Stomach (tissue), 9 donors: ENCODE data around the gene SLC24A4. TPM values are rescaled to one million over a fixed set of nuclear protein-coding genes. Genes with fewer than 3 reads are reported as not detected.

ENCODE experiments used
- DNase-seq, 2 donors: peaks; one replicate each; pipeline versions ENCODE4 v3.0.0 to v3.0.0-alpha.2; 2013 to 2019
- H3K27ac ChIP-seq, 5 donors: fragments of 200-600 bp in 4 of 5; sonication (generic) in 4 of 5; one replicate each; pipeline ENCODE4 v1.5.1; 2013 to 2019; ENCODE audit warnings: mild to moderate bottlenecking in 1 of 5, moderate library complexity in 1 of 5
- H3K27me3 ChIP-seq, 3 donors: fragments of 200-600 bp; sonication (generic); one replicate each; pipeline ENCODE4 v1.5.1; 2017 to 2019; ENCODE audit warnings: mixed run types in 1 of 3
- H3K36me3 ChIP-seq, 4 donors: fragments of 200-600 bp; sonication (generic); 1 replicate in 3 of 4; 2 replicates in 1 of 4; pipeline ENCODE4 v1.5.1; 2016 to 2019
- H3K4me1 ChIP-seq, 4 donors: fragments of 200-600 bp; sonication (generic); one replicate each; pipeline ENCODE4 v1.5.1; 2016 to 2019
- H3K4me3 ChIP-seq, 4 donors: fragments of 200-600 bp; sonication (generic) in 3 of 4; one replicate each; pipeline ENCODE4 v1.5.1; 2016 to 2019; ENCODE audit warnings: mild to moderate bottlenecking in 1 of 4
- H3K9me3 ChIP-seq, 4 donors: fragments of 200-600 bp; sonication (generic); one replicate each; pipeline ENCODE4 v1.5.1; 2016 to 2019
- CTCF ChIP-seq, 7 experiments: fragments of 450-650 bp in 4 of 7; fragments of 200-600 bp in 3 of 7; sonication (generic) in 3 of 7; IDR thresholded peaks; one replicate each; pipeline ENCODE4 v1.5.1; 2016 to 2019; ENCODE audit warnings: antibody characterized with exemption in 7 of 7, control low read depth in 2 of 7, mild to moderate bottlenecking in 1 of 7
- EP300 ChIP-seq: sonication (generic); formaldehyde crosslinking; IDR thresholded peaks from one replicate; pipeline ENCODE4 v1.6.1; 2017; ENCODE audit warnings: antibody characterized with exemption
- POLR2A ChIP-seq, 4 donors: fragments of 450-650 bp; IDR thresholded peaks; one replicate each; pipeline ENCODE4 v1.6.1; 2016; ENCODE audit warnings: antibody characterized with exemption in 4 of 4, control low read depth in 2 of 4, mild to moderate bottlenecking in 1 of 4, moderate library complexity in 1 of 4
- POLR2AphosphoS5 ChIP-seq, 3 donors: sonication (generic); formaldehyde crosslinking; IDR thresholded peaks; one replicate each; pipeline ENCODE4 v1.6.1; 2016; ENCODE audit warnings: antibody characterized with exemption in 3 of 3
- WGBS, 5 donors: extraction: QIAGEN DNeasy Blood & Tissue Kit in 3 of 5; methylation state at CpG; one replicate each; pipeline versions ENCODE4 v1.1.5 to v1.1.7; 2013 to 2018; 5-methylcytosine and 5-hydroxymethylcytosine counted together
- intact Hi-C: fragments of 100-400 bp; cut with DNase I; formaldehyde crosslinking; loops from one replicate; pipeline ENCODE4 v1.15.1; 2023; ENCODE audit warnings: low total_unique reads
- polyA plus RNA-seq, 3 donors: library from polyadenylated mRNA; stranded (reverse); fragments of 200-250 nt; gene quantifications; one replicate each; pipeline ENCODE4 v1.2.3, GENCODE V29; 2013
- total RNA-seq, 5 donors: library from RNA; depleted of rRNA; stranded (reverse); fragments of >200 nt; gene quantifications; one replicate each; pipeline versions ENCODE4 v1.1.0 to v1.2.3, GENCODE V29; 2014 to 2016
- donor health status: healthy with polysubstance abuse.
- donor health status: Bipolar disorder and iron deficiency.
- donor health status: healthy.

The SLC24A4 gene
- total and polyA plus RNA-seq, 8 donors: 0.08 to 0.92 (median 0.38) TPM; not detected in 4

- Histone ChIP-seq H3K4me1 (no peaks in the 10 kb centered on the region), H3K4me3 (no peak overlapping the region), H3K36me3 (no peaks in the 10 kb centered on the region), H3K9me3 (peaks cover 0 to 5% (median 2%) of the 10 kb centered on the region in 4 donors), H3K27ac (no peak overlapping the region), H3K27me3 (peaks cover 0 to 4% (median 0%) of the 10 kb centered on the region in 3 donors)
- intact Hi-C loops: no loop called here
- TF ChIP-seq POLR2AphosphoS5 (IDR thresholded peaks at IDR 0.05) (no peak), POLR2A (IDR thresholded peaks at IDR 0.05) (no peak), CTCF (IDR thresholded peaks at IDR 0.05) (no peak), EP300 (no peak)
- WGBS, 5 donors: 59 to 81% (median 76%) methylated on average over 7 to 10 of the region's 10 CpGs
- DNase-seq: no peak
Measured at GRCh38 chr14:92391726-92392125, 68.8 kb downstream of the SLC24A4 start.

DNA sequence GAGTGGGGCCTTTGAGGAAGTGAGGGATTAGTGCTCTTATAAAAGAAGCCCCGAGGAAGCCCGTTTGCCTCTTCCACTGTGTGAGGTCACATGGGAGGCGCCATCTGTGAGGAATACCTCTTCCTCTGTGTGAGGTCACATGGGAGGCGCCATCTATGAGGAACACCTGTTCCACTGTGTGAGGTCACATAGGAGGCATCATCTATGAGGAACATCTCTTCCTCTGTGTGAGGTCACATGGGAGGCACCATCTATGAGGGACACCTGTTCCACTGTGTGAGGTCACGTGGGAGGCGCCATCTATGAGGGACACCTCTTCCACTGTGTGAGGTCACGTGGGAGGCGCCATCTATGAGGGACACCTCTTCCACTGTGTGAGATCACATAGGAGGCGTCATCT, 69.7 kb downstream of the SLC24A4 start:
- no peaks in the 10 kb centered on the region for H3K27me3 ChIP-seq
- WGBS, 5 donors: 73 to 89% (median 77%) methylated on average over 6 to 9 of the region's 9 CpGs

GRCh38 chr14:92397150-92397952, 74.4 kb downstream of the SLC24A4 start:
- TF ChIP-seq CTCF (IDR thresholded peaks at IDR 0.05): no peak
- no peak for TF ChIP-seq POLR2AphosphoS5 (IDR thresholded peaks at IDR 0.05)
- no peak for TF ChIP-seq POLR2A (IDR thresholded peaks at IDR 0.05)
- TF ChIP-seq EP300: no peak
- Histone ChIP-seq H3K4me1 (peaks cover 0 to 20% (median 0%) of the 10 kb centered on the region in 4 donors), H3K9me3 (no peaks in the 10 kb centered on the region), H3K27me3 (peaks cover 0 to 4% (median 0%) of the 10 kb centered on the region in 3 donors), H3K36me3 (no peaks in the 10 kb centered on the region), H3K27ac (no peak overlapping the region), H3K4me3 (no peak overlapping the region)
- 48 to 58% (median 53%) methylated on average over 9 of the region's 9 CpGs for WGBS, 5 donors
- DNase-seq: no peak
- intact Hi-C loops: no loop called here

More for the DNA sequence above, 69.7 kb downstream of the SLC24A4 start:
- H3K27ac ChIP-seq: no peak overlapping the region
- intact Hi-C loops: no loop called here
- H3K36me3 ChIP-seq: no peaks in the 10 kb centered on the region
- DNase-seq: no peak
- H3K9me3 ChIP-seq: peaks cover 0 to 5% (median 2%) of the 10 kb centered on the region in 4 donors
- TF ChIP-seq POLR2A (IDR thresholded peaks at IDR 0.05): no peak
- no peak for TF ChIP-seq POLR2AphosphoS5 (IDR thresholded peaks at IDR 0.05)
- no peak for TF ChIP-seq EP300
- TF ChIP-seq CTCF (IDR thresholded peaks at IDR 0.05): no peak
- H3K4me3 ChIP-seq: no peak overlapping the region
- H3K4me1 ChIP-seq: peaks cover 0 to 1% (median 0%) of the 10 kb centered on the region in 4 donors

GRCh38 chr14:92397953-92398564, 75.1 kb downstream of the SLC24A4 start:
- intact Hi-C loops: no loop called here
- no peak for DNase-seq
- Histone ChIP-seq H3K27ac (no peak overlapping the region), H3K27me3 (peaks cover 0 to 4% (median 0%) of the 10 kb centered on the region in 3 donors), H3K4me1 (peaks cover 0 to 20% (median 0%) of the 10 kb centered on the region in 4 donors), H3K4me3 (no peak overlapping the region), H3K9me3 (no peaks in the 10 kb centered on the region), H3K36me3 (no peaks in the 10 kb centered on the region)
- WGBS, 5 donors: 61 to 73% (median 68%) methylated on average over 9 of the region's 9 CpGs
- no peak for TF ChIP-seq CTCF (IDR thresholded peaks at IDR 0.05)
- no peak for TF ChIP-seq POLR2A (IDR thresholded peaks at IDR 0.05)
- no peak for TF ChIP-seq POLR2AphosphoS5 (IDR thresholded peaks at IDR 0.05)
- TF ChIP-seq EP300: no peak
